Measurements from ENCODE around the gene GRM1. TPM values are rescaled to one million over a fixed set of nuclear protein-coding genes. Genes with fewer than 3 reads are reported as not detected.

Gene GRM1
- total and polyA plus RNA-seq, 2 of the 4 experiments (the other 2 are of a cell fraction), result not detected

DNA sequence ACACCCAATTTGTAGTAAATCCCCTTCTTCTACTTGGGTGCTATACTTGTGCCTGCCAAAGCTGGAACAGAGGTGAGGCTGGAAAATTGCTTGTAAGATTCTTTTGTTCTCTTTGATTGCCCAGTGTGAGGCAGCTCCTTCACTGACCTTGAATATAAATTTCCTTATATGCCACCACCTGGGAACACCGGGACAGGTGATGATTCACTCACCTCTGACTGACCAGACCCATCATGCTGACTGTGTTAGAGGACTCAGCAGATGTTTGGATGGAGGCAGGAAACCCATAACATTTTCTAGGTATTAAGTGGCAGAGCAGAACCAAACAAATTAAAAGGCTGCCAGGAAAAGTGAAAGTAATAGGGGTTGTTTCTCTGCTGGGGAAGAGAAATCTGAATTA lies 120.9 kb downstream of the GRM1 start:
- no peak overlapping the region for H2BK15ac ChIP-seq (ENCODE audit: low read depth, low read length)
- no peak overlapping the region for H3K23ac ChIP-seq (ENCODE audit: low read depth, low read length)
- no peak overlapping the region for H3K18ac ChIP-seq (ENCODE audit: low read depth, low read length)
- no peak overlapping the region for H2AFZ ChIP-seq (replicated peaks; ENCODE audit: low read length, poor library complexity)
- no peaks in the 10 kb centered on the region for H4K20me1 ChIP-seq (ENCODE audit: insufficient read depth, low read length)
- no peaks in the 10 kb centered on the region; the same call in 1 of the 2 replicates for H3K9me3 ChIP-seq (ENCODE audit: control insufficient read depth, insufficient read depth, low read length)
- no peak overlapping the region for H2BK20ac ChIP-seq (ENCODE audit: low read depth, low read length)
- H4K5ac ChIP-seq (ENCODE audit: low read depth, low read length), result no peak overlapping the region
- H3K27ac ChIP-seq (ENCODE audit: insufficient read depth, low read length), result no peak overlapping the region
- no peaks in the 10 kb centered on the region for H3K36me3 ChIP-seq (ENCODE audit: control insufficient read depth, insufficient read depth, low read length)
- BruUV-seq (replicated peaks), result no TSS peak
- TF ChIP-seq MAZ (IDR thresholded peaks at IDR 0.05; ENCODE audit: borderline replicate concordance, low read depth, low read length) (no peak), RCOR1 (IDR thresholded peaks at IDR 0.05; ENCODE audit: insufficient replicate concordance, low read length) (no peak), CEBPB (IDR thresholded peaks at IDR 0.05; ENCODE audit: low read depth, low read length) (no peak), RFX5 (IDR thresholded peaks at IDR 0.05; ENCODE audit: low read depth, low read length) (no peak), MXI1 (IDR thresholded peaks at IDR 0.05; ENCODE audit: borderline replicate concordance, low read depth, low read length) (no peak), ELK1 (IDR thresholded peaks at IDR 0.05; ENCODE audit: borderline replicate concordance, low read depth, low read length) (no peak), CHD1 (IDR thresholded peaks at IDR 0.05; ENCODE audit: low read depth, low read length) (no peak), RAD21 (IDR thresholded peaks at IDR 0.05; ENCODE audit: low read length) (no peak), BHLHE40 (IDR thresholded peaks at IDR 0.05; ENCODE audit: low read depth, low read length) (no peak), SMC3 (IDR thresholded peaks at IDR 0.05; ENCODE audit: low read depth, low read length) (no peak), POLR2A (IDR thresholded peaks at IDR 0.05; ENCODE audit: low read depth, low read length) (no peak), NFE2L2 (IDR thresholded peaks at IDR 0.05; ENCODE audit: low read depth, low read length) (no peak), USF2 (IDR thresholded peaks at IDR 0.05; ENCODE audit: low read depth, low read length) (no peak), MAFK (IDR thresholded peaks at IDR 0.05; ENCODE audit: low read depth, low read length) (no peak), FOS (IDR thresholded peaks at IDR 0.05; ENCODE audit: low read depth, low read length) (no peak)
- TF ChIP-seq, protein P1, sequence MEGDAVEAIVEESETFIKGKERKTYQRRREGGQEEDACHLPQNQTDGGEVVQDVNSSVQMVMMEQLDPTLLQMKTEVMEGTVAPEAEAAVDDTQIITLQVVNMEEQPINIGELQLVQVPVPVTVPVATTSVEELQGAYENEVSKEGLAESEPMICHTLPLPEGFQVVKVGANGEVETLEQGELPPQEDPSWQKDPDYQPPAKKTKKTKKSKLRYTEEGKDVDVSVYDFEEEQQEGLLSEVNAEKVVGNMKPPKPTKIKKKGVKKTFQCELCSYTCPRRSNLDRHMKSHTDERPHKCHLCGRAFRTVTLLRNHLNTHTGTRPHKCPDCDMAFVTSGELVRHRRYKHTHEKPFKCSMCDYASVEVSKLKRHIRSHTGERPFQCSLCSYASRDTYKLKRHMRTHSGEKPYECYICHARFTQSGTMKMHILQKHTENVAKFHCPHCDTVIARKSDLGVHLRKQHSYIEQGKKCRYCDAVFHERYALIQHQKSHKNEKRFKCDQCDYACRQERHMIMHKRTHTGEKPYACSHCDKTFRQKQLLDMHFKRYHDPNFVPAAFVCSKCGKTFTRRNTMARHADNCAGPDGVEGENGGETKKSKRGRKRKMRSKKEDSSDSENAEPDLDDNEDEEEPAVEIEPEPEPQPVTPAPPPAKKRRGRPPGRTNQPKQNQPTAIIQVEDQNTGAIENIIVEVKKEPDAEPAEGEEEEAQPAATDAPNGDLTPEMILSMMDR (conservative IDR thresholded peaks at IDR 0.05; ENCODE audit: low read depth, low read length), result no peak
- H3K4me2 ChIP-seq (ENCODE audit: low read depth, low read length), result no peak overlapping the region
- H3K4me1 ChIP-seq (ENCODE audit: control insufficient read depth, insufficient read depth, low read length), result no peaks in the 10 kb centered on the region
- H2BK120ac ChIP-seq (ENCODE audit: low read depth, low read length), result no peak overlapping the region
- no peak for ATAC-seq (ENCODE audit: low read depth)
- H2AK9ac ChIP-seq (replicated peaks; ENCODE audit: low read depth, low read length, poor library complexity), result no peak overlapping the region
- CTCF ChIA-PET, result no interaction called here
- no peak overlapping the region for H2AK5ac ChIP-seq (ENCODE audit: low read depth, low read length)
- dilution Hi-C loops (cut with HindIII; ENCODE audit: low sequenced_read_pairs, unreplicated experiment), result no loop called here
- in situ Hi-C loops (cut with MboI; ENCODE audit: low sequenced_read_pairs), result no loop called here
- no peak overlapping the region for H3K9ac ChIP-seq (ENCODE audit: low read depth, low read length)
- no peak overlapping the region for H2BK5ac ChIP-seq (ENCODE audit: low read depth, low read length, poor library complexity, severe bottlenecking)
- H3K79me1 ChIP-seq (ENCODE audit: low read depth in 1 of 2, low read length in 2 of 2), result no peaks in the 10 kb centered on the region
- no peak for DNase-seq
- no peaks in the 10 kb centered on the region for H3K9me1 ChIP-seq (ENCODE audit: insufficient read depth, low read length)
- no peak overlapping the region for H3K4me3 ChIP-seq (ENCODE audit: insufficient read depth, low read depth, low read length)
- no peak overlapping the region for H3K56ac ChIP-seq (ENCODE audit: extremely low read depth, insufficient read depth, low read length)
- intact Hi-C loops (cut with micrococcal nuclease), result no loop called here
- no peak overlapping the region for H4K91ac ChIP-seq (ENCODE audit: insufficient read depth, low read depth, low read length)
- no peak overlapping the region for H3K4ac ChIP-seq (ENCODE audit: low read depth, low read length)
- POLR2A ChIA-PET (ENCODE audit: unreplicated experiment), result no interaction called here
- no CpG with 5 or more reads among the region's 1 CpG for WGBS, 2 experiments (ENCODE audit: extremely low coverage in 2 of 2, insufficient read length in 1 of 2)
- no peak overlapping the region for H3K14ac ChIP-seq (replicated peaks; ENCODE audit: low read depth, low read length)
- H3K27me3 ChIP-seq (ENCODE audit: control insufficient read depth, insufficient read depth, low read length), result no peaks in the 10 kb centered on the region
- no peak overlapping the region for H4K8ac ChIP-seq (ENCODE audit: low read depth in 2 of 2, low read length in 2 of 2)

Data from IMR-90 (cell line).